GM12878 (cell line): ENCODE data around the gene SLX9. TPM values are rescaled to one million over a fixed set of nuclear protein-coding genes. Genes with fewer than 3 reads are reported as not detected.
A peak's percentile ranks its signal among the peaks of the same experiment; 100 is the strongest.

Source experiments
- ATAC-seq: fragments of 200-7000 bp; cut with Tn5 transposase; 3 replicates; pipeline ENCODE4 v1.9.1; 2020; ENCODE audit warnings: mild to moderate bottlenecking, moderate library complexity
- BruUV-seq: library from RNA; stranded (reverse); fragments of 400-500 nt; replicated peaks from 2 replicates; lab custom pipeline; 2021; lab: Mats Ljungman, UMichigan
- CTCF ChIA-PET: fragments of 300-600 bp; sonication (Branson Sonifier 250); formaldehyde crosslinking; extraction: SDS; loops from one replicate; lab custom pipeline; 2021; ENCODE audit warnings: inconsistent platforms; lab: Yijun Ruan, JAX
- POLR2A ChIA-PET: fragments of 350-600 bp; formaldehyde crosslinking; extraction: SDS; loops from one replicate; lab custom pipeline; 2021; ENCODE audit warnings: inconsistent platforms; lab: Charles Lee
- RAD21 ChIA-PET: fragments of 300-600 bp; sonication (Branson Sonifier 250); formaldehyde crosslinking; loops from one replicate; lab custom pipeline; 2023; ENCODE audit warnings: antibody characterized with exemption; ENCODE audit not compliant: unreplicated experiment; lab: Charles Lee
- SMC1A ChIA-PET: fragments of 300-600 bp; sonication (Branson Sonifier 250); formaldehyde crosslinking; loops from one replicate; lab custom pipeline; 2023; ENCODE audit not compliant: unreplicated experiment, uncharacterized antibody; lab: Charles Lee
- DNase-seq: peaks from one replicate; pipeline ENCODE4 v3.0.0-alpha.2; 2011; ENCODE audit warnings: low read depth, low spot score
- FAIRE-seq: peaks from 3 replicates; lab custom pipeline; 2011; peaks lifted over from hg19 to GRCh38; lab: Jason Lieb, UNC
- H2AFZ ChIP-seq: 2 replicates; pipeline ENCODE4 v1.6.0; 2011; ENCODE audit warnings: low read depth, low read length, control low read depth; ENCODE audit not compliant: control insufficient read depth
- H3K27ac ChIP-seq: 2 replicates; pipeline ENCODE4 v1.5.1; 2011; ENCODE audit warnings: control low read depth; ENCODE audit not compliant: control insufficient read depth, insufficient read depth
- H3K27me3 ChIP-seq, 2 experiments: replicated peaks in 1 of 2; 2 replicates each; pipeline versions ENCODE4 v1.6.0 to v1.6.1; 2011; ENCODE audit warnings: low read length in 1 of 2; ENCODE audit not compliant: control insufficient read depth in 2 of 2, insufficient read depth in 2 of 2
- H3K36me3 ChIP-seq, 2 experiments: 2 replicates each; pipeline ENCODE4 v1.5.1; 2011; ENCODE audit warnings: low read length in 1 of 2; ENCODE audit not compliant: control insufficient read depth in 2 of 2, insufficient read depth in 2 of 2
- H3K4me1 ChIP-seq: 2 replicates; pipeline ENCODE4 v1.6.1; 2011; ENCODE audit warnings: mild to moderate bottlenecking, low read length, moderate library complexity, mixed read lengths; ENCODE audit not compliant: control insufficient read depth, insufficient read depth
- H3K4me2 ChIP-seq: 2 replicates; pipeline ENCODE4 v1.6.0; 2011; ENCODE audit warnings: control low read depth; ENCODE audit not compliant: control insufficient read depth, insufficient read depth
- H3K4me3 ChIP-seq: fragments of 200-600 bp; sonication (generic); 2 replicates; pipeline ENCODE4 v1.5.1; 2016
- H3K79me2 ChIP-seq: 2 replicates; pipeline ENCODE4 v1.6.0; 2011; ENCODE audit warnings: low read length; ENCODE audit not compliant: control insufficient read depth, insufficient read depth
- H3K9ac ChIP-seq: 2 replicates; pipeline ENCODE4 v1.8.0; 2011; ENCODE audit warnings: low read length, control low read depth, mixed read lengths; ENCODE audit not compliant: control insufficient read depth, insufficient read depth
- H3K9me3 ChIP-seq: replicated peaks from 3 replicates; pipeline ENCODE4 v1.5.1; 2011; ENCODE audit warnings: mild to moderate bottlenecking, low read length; ENCODE audit not compliant: control insufficient read depth, insufficient read depth
- H4K20me1 ChIP-seq: 2 replicates; pipeline ENCODE4 v1.6.0; 2011; ENCODE audit not compliant: control insufficient read depth, insufficient read depth
- BCL3 ChIP-seq: IDR thresholded peaks from 2 replicates; pipeline ENCODE4 v1.6.1; 2011; ENCODE audit warnings: borderline replicate concordance, low read depth, mild to moderate bottlenecking, moderate library complexity, low read length; ENCODE audit not compliant: insufficient read depth, poor library complexity, severe bottlenecking
- KAT2A ChIP-seq: conservative IDR thresholded peaks from 2 replicates; pipeline ENCODE4 v1.6.1; 2011; ENCODE audit warnings: low read depth, low read length; ENCODE audit not compliant: control insufficient read depth
- NBN ChIP-seq: fragments of 450-650 bp; IDR thresholded peaks from 2 replicates; pipeline ENCODE4 v1.6.1; 2016
- PML ChIP-seq: IDR thresholded peaks from 2 replicates; pipeline ENCODE4 v1.6.1; 2012; ENCODE audit warnings: low read length, inconsistent platforms
- RELA ChIP-seq: fragments of 450-650 bp; IDR thresholded peaks from 2 replicates; pipeline ENCODE4 v1.8.0; 2014; ENCODE audit warnings: borderline replicate concordance; ENCODE audit not compliant: partially characterized antibody
- SREBF2 ChIP-seq: IDR thresholded peaks from 2 replicates; pipeline ENCODE4 v1.6.1; 2012; ENCODE audit warnings: mild to moderate bottlenecking, low read length
- SUPT20H ChIP-seq: IDR thresholded peaks from 2 replicates; pipeline ENCODE4 v1.6.1; 2011; ENCODE audit warnings: low read depth, mild to moderate bottlenecking, low read length, moderate library complexity, borderline replicate concordance; ENCODE audit not compliant: control insufficient read depth
- TCF3 ChIP-seq: IDR thresholded peaks from 2 replicates; pipeline ENCODE4 v1.6.1; 2012; ENCODE audit warnings: low read depth, mild to moderate bottlenecking, low read length, borderline replicate concordance; ENCODE audit not compliant: insufficient read depth
- ZNF592 ChIP-seq: fragments of 450-650 bp; IDR thresholded peaks from 2 replicates; pipeline ENCODE4 v1.6.1; 2017; ENCODE audit warnings: mild to moderate bottlenecking, moderate library complexity
- WGBS: methylation state at CpG from one replicate; pipeline ENCODE4 v1.1.6; 2016; ENCODE audit warnings: low lambda C conversion rate; ENCODE audit not compliant: insufficient replicate concordance, insufficient coverage; ENCODE audit errors: missing lambda C conversion rate; 5-methylcytosine and 5-hydroxymethylcytosine counted together
- in situ Hi-C: fragments of 300-500 bp; cut with MboI; formaldehyde crosslinking; loops from 9 replicates; pipeline ENCODE4 v1.14.3; 2018; ENCODE audit warnings: mixed read lengths
- intact Hi-C: fragments of 100-400 bp; cut with micrococcal nuclease; formaldehyde crosslinking; loops from one replicate; pipeline ENCODE4 v1.14.2; 2022; ENCODE audit not compliant: unreplicated experiment
- polyA plus RNA-seq, 11 experiments: library from polyadenylated mRNA; depleted of rRNA in 4 of 11; unstranded in 6 of 11; stranded (reverse) in 5 of 11; fragments of >200 nt; fragmentation: Nextera tagmentation in 4 of 11; fragmentation: Illumina TruSeq in 1 of 11; extraction: Ambion mirVana in 4 of 11; extraction: Trizol in 1 of 11; gene quantifications; 1 replicate in 1 of 11; 2 replicates in 10 of 11; pipeline versions ENCODE4 v1.2.1 to v1.2.3, GENCODE V29; 2011 to 2016; ENCODE audit warnings: inconsistent platforms in 2 of 11, missing spikeins in 2 of 11, low read depth in 1 of 11
- total RNA-seq, 4 experiments: library from RNA; depleted of rRNA in 3 of 4; stranded (reverse); fragments of >200 nt in 3 of 4; fragmentation: Illumina TruSeq in 1 of 4; extraction: Trizol in 1 of 4; gene quantifications; 2 replicates each; pipeline versions ENCODE4 v1.2.1 to v1.2.3, GENCODE V29; 2013 to 2021

SLX9 gene
- total and polyA plus RNA-seq, 10 of the 15 experiments (the other 5 are each of a cell fraction or from before 2014, with no cell fraction given), result 0.69 to 81.3 (median 33.9) TPM

GRCh38 chr21:44989537-44989886, 49.7 kb downstream of the SLX9 start:
- no peak overlapping the region for H3K4me3 ChIP-seq
- 42% methylated on average over 8 of the region's 8 CpGs for WGBS
- H3K9ac ChIP-seq, result no peak overlapping the region
- TF ChIP-seq NBN (no peak), SUPT20H (no peak), KAT2A (no peak), SREBF2 (no peak)
- H2AFZ ChIP-seq, result no peak overlapping the region
- ChIA-PET RAD21 (no interaction called here), POLR2A (no interaction called here), SMC1A (no interaction called here), CTCF (interaction anchor here (0.9 to 1.3 kb wide), 2 partner anchors 139 to 149 kb away, joined by 3 read pairs; no protein-coding TSS in a partner anchor)
- no peak for DNase-seq
- H3K27me3 ChIP-seq, result no peaks in the 10 kb centered on the region
- ATAC-seq, result no peak
- intact Hi-C loops (no loop called here), in situ Hi-C loops (no loop called here)
- H3K79me2 ChIP-seq, result no peaks in the 10 kb centered on the region
- no peaks in the 10 kb centered on the region for H3K4me1 ChIP-seq
- H3K36me3 ChIP-seq, result no peaks in the 10 kb centered on the region
- FAIRE-seq, result no peak
- no peak overlapping the region for H3K27ac ChIP-seq
- BruUV-seq, result no TSS peak
- no peaks in the 10 kb centered on the region for H3K9me3 ChIP-seq
- no peaks in the 10 kb centered on the region for H4K20me1 ChIP-seq
- H3K4me2 ChIP-seq, result no peak overlapping the region

- no peak overlapping the region for H3K27ac ChIP-seq
- H3K4me3 ChIP-seq, result no peak overlapping the region
- FAIRE-seq, result no peak
- SMC1A ChIA-PET, result no interaction called here
- no peak for ATAC-seq
- H2AFZ ChIP-seq, result no peak overlapping the region
- BruUV-seq, result no TSS peak
- no peak for DNase-seq
- CTCF ChIA-PET, result interaction anchor here (0.9 to 1.3 kb wide), 2 partner anchors 138 to 148 kb away, joined by 3 read pairs; no protein-coding TSS in a partner anchor
- H3K4me1 ChIP-seq, result no peaks in the 10 kb centered on the region
- no peak overlapping the region for H3K4me2 ChIP-seq
- H3K79me2 ChIP-seq, result no peaks in the 10 kb centered on the region
- no peaks in the 10 kb centered on the region for H4K20me1 ChIP-seq
- H3K27me3 ChIP-seq, result no peaks in the 10 kb centered on the region
- 57% methylated on average over 52 of the region's 53 CpGs for WGBS
- H3K9ac ChIP-seq, result no peak overlapping the region
- in situ Hi-C loops, result loop anchor here (5.0 kb wide), 1 partner anchor 33 kb away; no protein-coding TSS in a partner anchor
- intact Hi-C loops, result no loop called here
- no peaks in the 10 kb centered on the region for H3K9me3 ChIP-seq
- no peaks in the 10 kb centered on the region for H3K36me3 ChIP-seq
- POLR2A ChIA-PET, result no interaction called here
- RAD21 ChIA-PET, result no interaction called here
- no peak for TF ChIP-seq ZNF592
- TF ChIP-seq RELA, result no peak
- TF ChIP-seq BCL3, result peak; percentile 83
- TF ChIP-seq TCF3, result peak; percentile 71; the same call in 1 of the 2 replicates
- no peak for TF ChIP-seq PML
Observed at GRCh38 chr21:44989943-44990780, 50.3 kb downstream of the SLX9 start.
